ENCODE results near the gene CISD1. TPM values are rescaled to one million over a fixed set of nuclear protein-coding genes. Genes with fewer than 3 reads are reported as not detected.

Gene CISD1
- total and polyA plus RNA-seq, 2 of the 4 experiments (the other 2 are of a cell fraction) = 28.2 to 34.6 TPM

DNA sequence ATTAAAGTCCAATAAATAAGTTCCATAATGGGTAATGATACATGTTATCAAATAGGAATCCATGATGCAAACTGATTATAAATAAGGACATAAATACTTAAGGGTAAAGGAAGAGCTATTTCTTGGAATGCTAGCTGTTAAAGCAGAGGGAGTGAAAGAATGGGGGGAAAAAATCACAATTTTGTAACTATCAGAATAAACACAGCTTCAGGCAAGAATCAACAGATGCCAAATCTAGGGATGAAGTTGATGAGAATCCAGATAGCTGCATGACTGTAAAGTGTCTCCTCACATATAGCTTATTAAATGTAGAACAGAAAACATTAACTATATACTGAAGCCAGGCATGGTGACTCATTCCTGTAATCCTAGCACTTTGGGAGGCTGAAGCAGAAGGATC lies 6.2 kb upstream of the CISD1 start:
- Histone ChIP-seq H4K91ac (ENCODE audit: insufficient read depth, low read depth, low read length) (no peak overlapping the region), H4K20me1 (ENCODE audit: insufficient read depth, low read length) (no peaks in the 10 kb centered on the region), H3K56ac (ENCODE audit: extremely low read depth, insufficient read depth, low read length) (no peak overlapping the region), H3K4me2 (ENCODE audit: low read depth, low read length) (no peak overlapping the region), H2BK20ac (ENCODE audit: low read depth, low read length) (no peak overlapping the region), H3K27ac (ENCODE audit: insufficient read depth, low read length) (no peak overlapping the region), H3K79me1 (ENCODE audit: low read depth in 1 of 2, low read length in 2 of 2) (peaks cover 9 to 21% of the 10 kb centered on the region in 2 experiments), H3K4me1 (ENCODE audit: control insufficient read depth, insufficient read depth, low read length) (no peaks in the 10 kb centered on the region), H3K9ac (ENCODE audit: low read depth, low read length) (no peak overlapping the region), H3K9me1 (ENCODE audit: insufficient read depth, low read length) (no peaks in the 10 kb centered on the region), H3K36me3 (ENCODE audit: control insufficient read depth, insufficient read depth, low read length) (no peaks in the 10 kb centered on the region), H3K23ac (ENCODE audit: low read depth, low read length) (no peak overlapping the region), H3K4ac (ENCODE audit: low read depth, low read length) (no peak overlapping the region), H3K4me3 (ENCODE audit: insufficient read depth, low read depth, low read length) (no peak overlapping the region), H2AK5ac (ENCODE audit: low read depth, low read length) (no peak overlapping the region), H2AFZ (replicated peaks; ENCODE audit: low read length, poor library complexity) (no peak overlapping the region), H2BK120ac (ENCODE audit: low read depth, low read length) (no peak overlapping the region), H4K8ac (ENCODE audit: low read depth in 2 of 2, low read length in 2 of 2) (no peak overlapping the region), H3K9me3 (ENCODE audit: control insufficient read depth, insufficient read depth, low read length) (no peaks in the 10 kb centered on the region), H2AK9ac (replicated peaks; ENCODE audit: low read depth, low read length, poor library complexity) (no peak overlapping the region), H4K5ac (ENCODE audit: low read depth, low read length) (no peak overlapping the region), H3K27me3 (ENCODE audit: control insufficient read depth, insufficient read depth, low read length) (no peaks in the 10 kb centered on the region), H3K18ac (ENCODE audit: low read depth, low read length) (no peak overlapping the region), H3K14ac (replicated peaks; ENCODE audit: low read depth, low read length) (no peak overlapping the region), H2BK15ac (ENCODE audit: low read depth, low read length) (no peak overlapping the region), H2BK5ac (ENCODE audit: low read depth, low read length, poor library complexity, severe bottlenecking) (no peak overlapping the region)
- POLR2A ChIA-PET (ENCODE audit: unreplicated experiment) = interaction anchor here (0.5 kb wide), 1 partner anchor 1235 kb away, joined by 5 read pairs; no protein-coding TSS in a partner anchor
- intact Hi-C loops (cut with micrococcal nuclease) (no loop called here), in situ Hi-C loops (cut with MboI; ENCODE audit: low sequenced_read_pairs) (no loop called here), dilution Hi-C loops (cut with HindIII; ENCODE audit: low sequenced_read_pairs, unreplicated experiment) (no loop called here)
- ATAC-seq (ENCODE audit: low read depth) (no peak), DNase-seq (no peak)
- no peak for TF ChIP-seq CEBPB (IDR thresholded peaks at IDR 0.05; ENCODE audit: low read depth, low read length)
- TF ChIP-seq, protein P1, sequence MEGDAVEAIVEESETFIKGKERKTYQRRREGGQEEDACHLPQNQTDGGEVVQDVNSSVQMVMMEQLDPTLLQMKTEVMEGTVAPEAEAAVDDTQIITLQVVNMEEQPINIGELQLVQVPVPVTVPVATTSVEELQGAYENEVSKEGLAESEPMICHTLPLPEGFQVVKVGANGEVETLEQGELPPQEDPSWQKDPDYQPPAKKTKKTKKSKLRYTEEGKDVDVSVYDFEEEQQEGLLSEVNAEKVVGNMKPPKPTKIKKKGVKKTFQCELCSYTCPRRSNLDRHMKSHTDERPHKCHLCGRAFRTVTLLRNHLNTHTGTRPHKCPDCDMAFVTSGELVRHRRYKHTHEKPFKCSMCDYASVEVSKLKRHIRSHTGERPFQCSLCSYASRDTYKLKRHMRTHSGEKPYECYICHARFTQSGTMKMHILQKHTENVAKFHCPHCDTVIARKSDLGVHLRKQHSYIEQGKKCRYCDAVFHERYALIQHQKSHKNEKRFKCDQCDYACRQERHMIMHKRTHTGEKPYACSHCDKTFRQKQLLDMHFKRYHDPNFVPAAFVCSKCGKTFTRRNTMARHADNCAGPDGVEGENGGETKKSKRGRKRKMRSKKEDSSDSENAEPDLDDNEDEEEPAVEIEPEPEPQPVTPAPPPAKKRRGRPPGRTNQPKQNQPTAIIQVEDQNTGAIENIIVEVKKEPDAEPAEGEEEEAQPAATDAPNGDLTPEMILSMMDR (conservative IDR thresholded peaks at IDR 0.05; ENCODE audit: low read depth, low read length) = no peak
- TF ChIP-seq SMC3 (IDR thresholded peaks at IDR 0.05; ENCODE audit: low read depth, low read length) = no peak
- no peak for TF ChIP-seq MXI1 (IDR thresholded peaks at IDR 0.05; ENCODE audit: borderline replicate concordance, low read depth, low read length)
- no peak for TF ChIP-seq RAD21 (IDR thresholded peaks at IDR 0.05; ENCODE audit: low read length)
- TF ChIP-seq RCOR1 (IDR thresholded peaks at IDR 0.05; ENCODE audit: insufficient replicate concordance, low read length) = no peak
- TF ChIP-seq MAZ (IDR thresholded peaks at IDR 0.05; ENCODE audit: borderline replicate concordance, low read depth, low read length) = no peak
- TF ChIP-seq RFX5 (IDR thresholded peaks at IDR 0.05; ENCODE audit: low read depth, low read length) = no peak
- CTCF ChIA-PET = no interaction called here
- no TSS peak for BruUV-seq (replicated peaks)
